Occipital lobe (tissue), 2 donors: ENCODE results near the gene TNRC6B. TPM values are rescaled to one million over a fixed set of nuclear protein-coding genes. Genes with fewer than 3 reads are reported as not detected.
"Not testable (repeated sequence)": the region's sequence is repeated elsewhere in the genome, so short reads cannot be mapped to it uniquely, and the experiment has no call there.

ENCODE experiments used
- DNase-seq: peaks from one replicate; lab custom pipeline; 2025; lab: John Stamatoyannopoulos, UW
- total RNA-seq: library from RNA; depleted of rRNA; stranded (reverse); fragments of >200 nt; gene quantifications from one replicate; pipeline ENCODE4 v1.2.3, GENCODE V29; 2014

TNRC6B gene
- total RNA-seq, 1 donor from 2014 or later = 44.3 TPM

- DNase-seq = no peak
These were observed 185.3 kb downstream of the TNRC6B start for GRCh38 chr22:40363059-40363458.

- DNase-seq = no peak
These were observed 186.7 kb downstream of the TNRC6B start for GRCh38 chr22:40364431-40364830.

DNA sequence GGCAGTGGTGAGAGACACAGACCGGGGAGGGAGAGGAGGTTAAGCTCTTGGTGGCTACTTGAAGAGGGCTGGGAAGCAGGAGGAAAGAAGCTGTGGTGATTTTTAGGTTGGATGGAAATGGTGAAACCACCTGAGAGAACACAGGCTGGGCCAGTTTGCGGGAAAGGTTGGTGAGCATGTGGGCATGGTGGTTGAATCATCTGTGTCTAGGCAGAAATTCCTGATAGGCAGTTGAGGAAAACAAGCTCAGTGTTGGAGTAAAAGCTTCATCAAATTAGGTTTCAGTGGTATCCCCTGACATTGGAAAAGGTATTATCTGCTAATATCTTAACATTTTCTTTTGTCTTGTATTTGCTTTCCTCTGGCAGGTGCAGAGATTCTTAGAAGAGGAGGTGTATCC is 188.3 kb downstream of the TNRC6B start:
- no peak for DNase-seq

DNA sequence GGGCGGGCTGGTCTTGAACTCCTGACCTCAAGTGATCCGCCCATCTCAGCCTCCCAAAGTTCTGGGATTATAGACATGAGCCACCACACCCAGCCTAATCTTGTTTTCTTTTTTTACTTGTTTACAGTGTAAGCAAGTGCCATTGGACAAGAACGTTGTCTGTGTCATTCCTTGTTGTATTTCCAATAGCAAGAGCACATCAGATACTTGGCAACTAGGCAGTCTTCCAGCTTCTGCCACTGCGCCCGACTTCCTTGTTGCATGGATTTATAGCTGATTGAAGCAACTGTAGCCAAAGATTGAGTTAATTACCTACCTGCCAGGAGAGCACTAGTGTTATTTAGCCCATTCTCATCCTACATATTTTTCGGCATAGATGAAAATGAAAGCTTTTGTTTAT is 189.6 kb downstream of the TNRC6B start:
- DNase-seq = no peak

- DNase-seq = no peak
These were observed 190.3 kb downstream of the TNRC6B start for GRCh38 chr22:40368016-40368415.

GRCh38 chr22:40368836-40369235 is 191.1 kb downstream of the TNRC6B start:
- DNase-seq = no peak

DNA sequence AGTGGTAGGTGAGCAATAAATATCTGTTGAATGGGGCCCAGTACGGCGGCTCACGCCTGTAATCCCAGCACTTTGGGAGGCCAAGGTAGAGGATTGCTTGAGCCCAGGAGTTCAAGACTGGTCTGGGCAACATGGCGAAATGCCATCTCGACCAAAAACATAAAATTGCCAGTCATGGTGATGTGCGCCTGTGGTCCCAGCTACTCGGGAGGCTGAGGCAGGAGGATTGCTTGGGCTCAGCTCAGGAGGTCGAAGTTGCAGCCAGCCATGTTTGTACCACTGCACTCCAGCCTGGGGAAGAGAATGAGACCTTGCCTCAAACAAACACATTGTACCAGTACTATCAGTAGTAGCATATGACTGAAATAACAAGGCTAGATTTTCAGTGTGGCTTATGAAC is 196.8 kb downstream of the TNRC6B start:
- no peak for DNase-seq

DNA sequence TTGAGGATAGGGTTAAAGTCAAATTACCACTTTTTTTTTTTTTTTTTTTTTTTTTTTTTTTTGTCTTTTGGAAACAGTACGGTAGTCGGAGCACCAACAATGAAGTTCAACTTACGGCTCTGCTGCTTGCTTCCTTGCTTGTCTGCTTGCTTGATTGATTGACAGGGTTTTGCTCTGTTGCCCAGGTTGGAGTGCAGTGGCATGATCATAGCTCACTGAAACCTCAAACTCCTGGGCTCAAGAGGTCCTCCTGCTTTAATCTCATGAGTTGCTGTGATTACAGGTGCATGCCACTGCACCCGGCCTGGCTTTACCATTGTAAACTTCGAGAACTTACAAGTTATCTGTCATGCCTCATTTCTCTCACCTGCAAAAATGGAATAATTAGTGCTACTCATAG is 198.4 kb downstream of the TNRC6B start:
- no peak for DNase-seq

GRCh38 chr22:40377931-40378330 is 200.2 kb downstream of the TNRC6B start:
- no peak for DNase-seq

DNA sequence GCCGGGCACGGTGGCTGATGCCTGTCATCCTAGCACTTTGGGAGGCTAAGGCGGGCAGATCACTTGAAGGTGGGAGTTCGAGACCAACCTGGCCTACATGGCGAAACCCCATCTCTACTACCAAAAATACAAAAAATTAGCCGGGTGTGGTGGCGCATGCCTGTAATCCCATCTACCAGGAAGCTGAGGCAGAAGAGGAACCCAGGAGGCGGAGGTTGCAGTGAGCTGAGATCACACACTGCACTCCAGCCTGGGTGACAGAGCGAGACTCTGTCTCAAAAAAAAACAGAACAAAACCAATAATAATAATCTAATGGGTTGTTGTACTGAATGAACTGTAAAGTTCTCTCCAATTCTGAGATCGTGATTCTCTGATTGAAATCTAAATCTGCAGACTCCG is 200.7 kb downstream of the TNRC6B start:
- DNase-seq = not testable (repeated sequence)

DNA sequence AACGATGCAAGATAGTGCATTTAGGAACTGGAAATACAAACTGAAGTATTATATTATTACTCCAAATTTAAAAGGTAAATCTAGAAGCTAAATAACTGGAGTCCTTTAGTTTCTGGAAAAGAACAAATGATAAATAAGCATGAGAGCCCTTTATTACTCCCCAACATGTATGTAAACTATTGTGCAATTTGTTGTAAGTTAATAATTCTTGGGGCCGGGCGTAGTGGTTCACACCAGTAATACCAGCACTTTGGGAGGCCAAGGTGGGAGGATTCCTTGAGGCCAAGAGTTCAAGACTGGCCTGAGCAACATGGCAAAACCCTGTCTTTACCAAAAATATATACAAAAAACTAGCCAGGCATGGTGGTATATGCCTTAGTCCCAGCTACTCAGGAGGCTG is 203.7 kb downstream of the TNRC6B start:
- no peak for DNase-seq

DNA sequence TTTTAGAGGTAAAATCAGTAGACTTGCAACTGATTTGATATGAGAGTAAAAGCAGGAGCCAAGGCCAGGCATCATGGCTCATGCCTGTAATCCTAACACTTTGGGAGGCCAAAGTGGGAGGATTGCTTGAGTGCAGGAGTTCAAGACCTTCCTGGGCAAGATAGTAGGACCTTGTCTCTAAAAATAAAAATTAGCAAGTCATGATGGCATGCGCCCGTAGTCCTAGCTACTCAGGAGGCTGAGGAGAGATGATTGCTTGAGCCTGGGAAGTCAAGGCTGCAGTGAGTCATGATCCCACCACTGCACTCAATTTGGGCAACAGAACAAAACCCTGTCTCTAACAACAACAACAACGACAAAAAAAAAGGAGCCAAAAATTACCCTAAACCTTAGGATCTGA is 206.2 kb downstream of the TNRC6B start:
- no peak for DNase-seq

- no peak for DNase-seq
These were observed 207.5 kb downstream of the TNRC6B start for GRCh38 chr22:40385036-40385782.

Other genes starting within 250 kb of the TNRC6B start
- not detected for gene TMA7B, start 217.5 kb upstream of the TNRC6B start, total RNA-seq
- gene FAM83F, start 183.0 kb upstream of the TNRC6B start, total RNA-seq = 0.78 TPM
- 48.2 TPM for gene ADSL, start 168.6 kb downstream of the TNRC6B start, total RNA-seq
- gene SGSM3, start 192.7 kb downstream of the TNRC6B start, total RNA-seq = 35.1 TPM